WTC11 (cell line): Measurements from ENCODE around the gene PRR14. TPM values are rescaled to one million over a fixed set of nuclear protein-coding genes. Genes with fewer than 3 reads are reported as not detected.

Experiments used
- ATAC-seq: fragments of 200-7000 bp; cut with Tn5 transposase; 2 replicates; pipeline ENCODE4 v1.10.0; 2021; ENCODE audit warnings: mild to moderate bottlenecking, moderate library complexity
- CTCF ChIA-PET: fragments of 300-600 bp; sonication (Branson Sonifier 250); formaldehyde crosslinking; loops from one replicate; lab custom pipeline; 2021; ENCODE audit warnings: antibody characterized with exemption; lab: Charles Lee
- POLR2A ChIA-PET: fragments of 350-600 bp; sonication (Branson Sonifier 250); formaldehyde crosslinking; loops from one replicate; lab custom pipeline; 2021; ENCODE audit warnings: antibody characterized with exemption; lab: Charles Lee
- DNase-seq: peaks from one replicate; pipeline ENCODE4 v3.0.0; 2021; ENCODE audit warnings: low spot score
- H3K27ac Mint-ChIP-seq: 2 replicates; pipeline ENCODE4 v1.8.0; 2021; ENCODE audit warnings: mixed read lengths
- H3K27me3 Mint-ChIP-seq: 2 replicates; pipeline ENCODE4 v1.8.0; 2021; ENCODE audit warnings: low read depth, mild to moderate bottlenecking, moderate library complexity, mixed read lengths
- H3K36me3 Mint-ChIP-seq: 2 replicates; pipeline ENCODE4 v1.8.0; 2021; ENCODE audit warnings: mixed read lengths
- H3K4me1 Mint-ChIP-seq: 2 replicates; pipeline ENCODE4 v1.8.0; 2022; ENCODE audit warnings: mixed read lengths
- H3K4me3 Mint-ChIP-seq: 2 replicates; pipeline ENCODE4 v1.8.0; 2021; ENCODE audit warnings: mild to moderate bottlenecking, moderate library complexity, mixed read lengths
- H3K9me3 Mint-ChIP-seq: 2 replicates; pipeline ENCODE4 v1.8.0; 2021; ENCODE audit warnings: mixed read lengths
- AR ChIP-seq: fragments of 250-450 bp; sonication (Bioruptor Pico); IDR thresholded peaks from 2 replicates; pipeline ENCODE4 v1.9.0; 2021; ENCODE audit warnings: mild to moderate bottlenecking
- ATF2 ChIP-seq: sonication (generic); formaldehyde crosslinking; IDR thresholded peaks from 2 replicates; pipeline ENCODE4 v1.8.1; 2022; ENCODE audit warnings: low read depth, missing genetic modification reagents, borderline replicate concordance
- ATF3 ChIP-seq: sonication (generic); formaldehyde crosslinking; conservative IDR thresholded peaks from 2 replicates; pipeline ENCODE4 v1.8.1; 2022; ENCODE audit warnings: mild to moderate bottlenecking, missing genetic modification reagents
- CREB1 ChIP-seq: sonication (generic); formaldehyde crosslinking; IDR thresholded peaks from 2 replicates; pipeline ENCODE4 v1.8.0; 2023; ENCODE audit warnings: mild to moderate bottlenecking, missing genetic modification reagents
- EMX1 ChIP-seq: fragments of 250-450 bp; sonication (Bioruptor Pico); IDR thresholded peaks from 2 replicates; pipeline ENCODE4 v1.8.0; 2021; ENCODE audit warnings: mild to moderate bottlenecking
- ERG ChIP-seq: fragments of 250-450 bp; sonication (Bioruptor Pico); IDR thresholded peaks from 2 replicates; pipeline ENCODE4 v1.8.0; 2021; ENCODE audit warnings: mild to moderate bottlenecking
- ETV6 ChIP-seq: sonication (generic); formaldehyde crosslinking; IDR thresholded peaks from 2 replicates; pipeline ENCODE4 v1.8.1; 2022; ENCODE audit warnings: mild to moderate bottlenecking, missing genetic modification reagents
- FOXJ3 ChIP-seq: sonication (generic); formaldehyde crosslinking; IDR thresholded peaks from 2 replicates; pipeline ENCODE4 v1.9.0; 2021; ENCODE audit warnings: missing genetic modification reagents, mild to moderate bottlenecking, borderline replicate concordance
- FOXK1 ChIP-seq: sonication (generic); formaldehyde crosslinking; IDR thresholded peaks from 2 replicates; pipeline ENCODE4 v1.8.0; 2022; ENCODE audit warnings: mild to moderate bottlenecking, moderate library complexity, missing genetic modification reagents
- HMGA2 ChIP-seq: fragments of 250-450 bp; sonication (Bioruptor Pico); IDR thresholded peaks from 2 replicates; pipeline ENCODE4 v1.4.0; 2021; ENCODE audit warnings: mild to moderate bottlenecking, moderate library complexity
- JAZF1 ChIP-seq: fragments of 250-450 bp; sonication (Bioruptor Pico); IDR thresholded peaks from 2 replicates; pipeline ENCODE4 v1.9.0; 2021; ENCODE audit warnings: moderate library complexity, mild to moderate bottlenecking, inconsistent platforms
- MAX ChIP-seq: sonication (generic); formaldehyde crosslinking; IDR thresholded peaks from 2 replicates; pipeline ENCODE4 v1.8.0; 2022; ENCODE audit warnings: mild to moderate bottlenecking, missing genetic modification reagents
- NFATC4 ChIP-seq: fragments of 250-450 bp; sonication (Bioruptor Pico); IDR thresholded peaks from 2 replicates; pipeline ENCODE4 v1.9.0; 2021; ENCODE audit warnings: mild to moderate bottlenecking
- NR3C1 ChIP-seq: sonication (generic); formaldehyde crosslinking; conservative IDR thresholded peaks from 2 replicates; pipeline ENCODE4 v1.8.1; 2023; ENCODE audit warnings: low read depth, mild to moderate bottlenecking, missing genetic modification reagents
- RORB ChIP-seq: fragments of 250-450 bp; sonication (Bioruptor Pico); IDR thresholded peaks from 2 replicates; pipeline ENCODE4 v1.9.0; 2021; ENCODE audit warnings: mild to moderate bottlenecking
- SMAD3 ChIP-seq: sonication (generic); formaldehyde crosslinking; IDR thresholded peaks from 2 replicates; pipeline ENCODE4 v1.8.0; 2022; ENCODE audit warnings: missing genetic modification reagents, mild to moderate bottlenecking, borderline replicate concordance
- SMAD4 ChIP-seq: sonication (generic); formaldehyde crosslinking; IDR thresholded peaks from 2 replicates; pipeline ENCODE4 v1.8.0; 2022; ENCODE audit warnings: mild to moderate bottlenecking, missing genetic modification reagents
- SP1 ChIP-seq: sonication (generic); formaldehyde crosslinking; conservative IDR thresholded peaks from 2 replicates; pipeline ENCODE4 v1.8.1; 2022; ENCODE audit warnings: missing genetic modification reagents
- total RNA-seq: library from RNA; stranded (reverse); gene quantifications from 3 replicates; pipeline ENCODE4 v1.2.3, GENCODE V29; 2021
- TF ChIP-seq, protein P1 (sequence below): fragments of 250-450 bp; sonication (Bioruptor Pico); conservative IDR thresholded peaks from 2 replicates; pipeline ENCODE4 v1.9.0; 2021; ENCODE audit warnings: mild to moderate bottlenecking

Gene PRR14
- total RNA-seq, 1 experiment from 2014 or later: 21.9 TPM

DNA sequence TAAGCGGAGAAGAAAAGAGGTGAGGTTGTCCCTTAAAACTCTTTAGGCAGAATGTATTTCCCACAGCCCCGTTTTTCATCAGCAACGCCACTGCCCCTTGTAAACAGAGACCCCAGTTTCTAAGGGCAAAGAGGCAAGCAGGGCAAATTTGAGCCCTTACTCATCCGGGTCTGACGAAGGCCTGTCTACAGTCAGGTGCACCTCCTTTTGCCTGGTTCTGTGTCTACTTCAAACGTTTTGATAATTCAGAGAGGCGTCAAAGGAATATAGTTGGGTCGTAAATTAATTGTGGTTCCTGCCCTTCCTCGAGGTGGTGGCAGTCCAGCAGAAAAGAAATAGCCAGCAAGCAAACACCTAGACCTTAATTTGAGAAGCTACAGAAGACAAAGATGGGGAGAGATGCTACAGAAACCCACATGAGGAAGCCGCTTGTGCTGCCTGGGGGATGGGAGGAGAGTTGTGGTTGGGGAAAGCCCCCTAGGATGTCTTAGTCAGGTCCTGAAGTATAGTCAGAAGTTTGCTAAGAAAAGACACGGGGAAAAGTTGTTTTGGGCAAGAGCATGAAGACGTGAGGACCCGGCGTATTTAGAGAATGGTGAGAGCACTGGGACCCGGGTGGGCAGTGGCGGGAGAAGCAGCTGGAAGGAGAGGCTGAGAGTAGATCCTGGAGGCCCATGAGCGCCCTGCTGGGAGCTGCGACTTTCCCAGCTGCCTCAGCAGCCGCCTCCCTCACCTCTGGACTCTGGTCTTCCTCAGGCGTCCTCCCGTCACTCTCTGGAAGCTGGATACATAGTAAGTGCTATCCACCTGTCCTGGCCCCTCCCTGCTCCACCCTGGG is 9.9 kb downstream of the PRR14 start:
- H3K4me3 Mint-ChIP-seq: peak overlapping the region; percentile 59
- H3K9me3 Mint-ChIP-seq: no peaks in the 10 kb centered on the region
- peaks cover 9% of the 10 kb centered on the region for H3K4me1 Mint-ChIP-seq
- DNase-seq (no peak), ATAC-seq (no peak)
- TF ChIP-seq SMAD4 (CRISPR knock-in tag) (no peak), HMGA2 (no peak), NFATC4 (CRISPR knock-in tag) (no peak), ATF2 (CRISPR knock-in tag) (no peak), CREB1 (CRISPR knock-in tag) (no peak), RORB (CRISPR knock-in tag) (no peak), SP1 (CRISPR knock-in tag) (no peak)
- H3K36me3 Mint-ChIP-seq: peaks cover 23% of the 10 kb centered on the region
- ChIA-PET CTCF (interaction anchor here (2.3 kb wide), 1 partner anchor 33 kb away, joined by 36 read pairs; no protein-coding TSS in a partner anchor), POLR2A (interaction anchor here (0.8 kb wide), 1 partner anchor 17 kb away, joined by 3 read pairs; no protein-coding TSS in a partner anchor)
- H3K27ac Mint-ChIP-seq: no peak overlapping the region
- H3K27me3 Mint-ChIP-seq: peaks cover 53% of the 10 kb centered on the region

DNA sequence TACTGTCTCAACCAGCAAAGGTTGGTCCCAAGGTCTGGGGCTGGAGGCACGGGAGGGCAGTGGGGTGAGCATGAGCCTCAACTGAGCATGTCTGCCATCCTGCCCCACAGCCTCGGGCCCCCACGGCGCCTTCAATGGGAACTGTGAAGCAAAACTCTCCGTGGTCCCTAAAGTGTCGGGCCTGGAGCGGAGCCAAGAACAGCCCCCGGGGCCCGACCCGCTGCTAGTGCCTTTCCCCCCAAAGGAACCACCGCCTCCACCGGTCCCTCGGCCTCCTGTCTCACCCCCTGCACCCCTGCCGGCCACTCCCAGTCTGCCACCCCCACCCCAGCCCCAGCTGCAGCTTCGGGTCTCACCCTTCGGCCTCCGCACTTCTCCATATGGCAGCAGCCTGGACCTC is 11.7 kb downstream of the PRR14 start:
- Mint-ChIP-seq H3K27ac (no peak overlapping the region), H3K9me3 (no peaks in the 10 kb centered on the region), H3K27me3 (peaks cover 71% of the 10 kb centered on the region), H3K36me3 (peaks cover 25% of the 10 kb centered on the region), H3K4me1 (peaks cover 5% of the 10 kb centered on the region), H3K4me3 (no peak overlapping the region)
- no peak for DNase-seq
- ChIA-PET CTCF (no interaction called here), POLR2A (no interaction called here)
- ATAC-seq: no peak
- TF ChIP-seq CREB1 (CRISPR knock-in tag) (no peak), ETV6 (CRISPR knock-in tag) (no peak), HMGA2 (no peak), SMAD3 (no peak), MAX (CRISPR knock-in tag) (no peak), ERG (CRISPR knock-in tag) (no peak), FOXJ3 (CRISPR knock-in tag) (no peak), ATF2 (CRISPR knock-in tag) (no peak), ATF3 (no peak), NR3C1 (CRISPR knock-in tag) (no peak), AR (CRISPR knock-in tag) (no peak), FOXK1 (CRISPR knock-in tag) (no peak), JAZF1 (CRISPR knock-in tag) (no peak), EMX1 (no peak)
- TF ChIP-seq, protein P1, sequence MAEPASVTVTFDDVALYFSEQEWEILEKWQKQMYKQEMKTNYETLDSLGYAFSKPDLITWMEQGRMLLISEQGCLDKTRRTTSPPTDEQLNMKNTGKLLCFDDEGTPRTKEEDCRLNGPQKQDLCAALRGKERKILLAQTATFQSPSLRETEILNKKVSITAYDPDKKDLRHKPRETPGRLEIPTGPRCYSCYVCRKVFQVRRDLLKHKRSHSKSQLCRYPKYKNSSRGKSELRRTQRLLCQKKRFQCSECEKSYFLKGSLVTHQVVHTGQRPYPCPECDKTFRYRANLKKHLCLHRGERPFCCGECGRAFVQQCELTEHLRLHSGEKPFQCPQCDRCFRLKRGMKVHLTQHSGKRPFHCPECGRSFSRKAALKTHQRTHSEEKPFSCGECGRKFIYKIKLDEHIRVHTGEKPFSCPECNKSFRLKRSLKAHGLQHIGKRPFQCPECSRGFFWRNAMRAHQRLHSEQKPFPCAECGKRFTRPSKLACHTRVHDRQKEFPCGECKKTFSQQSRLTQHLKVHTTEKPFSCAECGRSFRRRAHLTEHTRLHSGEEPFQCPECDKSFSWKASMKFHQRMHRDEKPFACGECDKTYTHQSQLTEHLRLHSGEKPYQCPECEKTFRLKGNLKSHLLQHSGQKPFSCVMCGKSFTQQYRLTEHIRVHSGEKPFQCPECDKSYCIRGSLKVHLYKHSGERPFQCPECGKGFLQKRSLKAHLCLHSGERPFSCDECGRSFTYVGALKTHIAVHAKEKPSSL: no peak
